Measurements from ENCODE around the gene SELENBP1. TPM values are rescaled to one million over a fixed set of nuclear protein-coding genes. Genes with fewer than 3 reads are reported as not detected.
A peak's percentile ranks its signal among the peaks of the same experiment; 100 is the strongest.
"Not testable (repeated sequence)": the region's sequence is repeated elsewhere in the genome, so short reads cannot be mapped to it uniquely, and the experiment has no call there.

SELENBP1 gene
- total RNA-seq, 1 donor from 2014 or later = 57.0 TPM

DNA sequence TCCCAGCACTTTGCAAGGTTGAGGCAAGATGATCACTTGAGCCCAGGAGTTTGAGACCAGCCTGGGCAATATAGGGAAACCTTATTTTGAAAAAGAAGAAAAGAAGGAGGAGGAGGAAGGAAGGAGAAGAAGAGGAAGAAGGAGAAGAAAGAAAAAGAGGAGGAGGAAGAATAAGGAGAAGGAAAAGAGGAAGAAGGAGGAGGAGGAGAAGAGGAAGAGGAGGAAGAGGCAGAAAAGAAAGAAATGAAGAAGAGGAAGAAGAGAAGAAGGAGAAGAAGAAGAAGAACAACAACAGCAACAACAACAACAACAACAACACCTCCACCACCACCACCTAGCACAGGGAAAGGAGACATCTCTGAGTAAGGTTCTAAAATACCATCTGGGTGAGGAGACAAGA, 10.6 kb downstream of the SELENBP1 start:
- DNase-seq (ENCODE audit: low spot score, unreplicated experiment) = no peak
- Mint-ChIP-seq H3K27ac (no peak overlapping the region), H3K4me3 (ENCODE audit: low read depth) (no peak overlapping the region), H3K27me3 (no peaks in the 10 kb centered on the region), H3K9me3 (ENCODE audit: low read depth) (peaks cover 24% of the 10 kb centered on the region), H3K4me1 (ENCODE audit: low read depth) (no peaks in the 10 kb centered on the region), H3K36me3 (ENCODE audit: insufficient read depth) (peaks cover 33% of the 10 kb centered on the region)
- TF ChIP-seq CTCF (IDR thresholded peaks at IDR 0.05; ENCODE audit: unreplicated experiment) = no peak

DNA sequence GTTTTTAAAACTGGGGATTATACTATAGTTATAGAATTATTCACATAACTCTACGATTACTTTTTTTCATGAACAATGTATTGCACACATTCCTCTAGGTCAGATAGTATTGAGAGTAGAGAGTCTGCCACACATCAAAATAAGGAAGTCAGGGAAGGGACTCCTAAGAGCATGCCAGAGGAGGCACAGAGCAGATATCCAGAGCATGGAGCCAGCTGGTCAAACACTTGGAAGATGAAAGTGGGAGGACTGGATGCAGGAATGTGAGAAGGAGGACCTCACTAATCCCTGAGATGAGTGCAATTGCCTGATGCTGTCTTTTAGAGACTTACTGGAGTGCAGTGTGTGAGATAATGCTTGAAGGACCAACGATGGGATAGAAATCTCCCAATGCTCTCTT, 15.8 kb downstream of the SELENBP1 start:
- H3K27me3 Mint-ChIP-seq = no peaks in the 10 kb centered on the region
- no peak overlapping the region for H3K4me3 Mint-ChIP-seq (ENCODE audit: low read depth)
- no peak for TF ChIP-seq CTCF (IDR thresholded peaks at IDR 0.05; ENCODE audit: unreplicated experiment)
- H3K36me3 Mint-ChIP-seq (ENCODE audit: insufficient read depth) = peaks cover 6% of the 10 kb centered on the region
- no peaks in the 10 kb centered on the region for H3K4me1 Mint-ChIP-seq (ENCODE audit: low read depth)
- no peak for DNase-seq (ENCODE audit: low spot score, unreplicated experiment)
- no peak overlapping the region for H3K27ac Mint-ChIP-seq
- peaks cover 6% of the 10 kb centered on the region for H3K9me3 Mint-ChIP-seq (ENCODE audit: low read depth)

DNA sequence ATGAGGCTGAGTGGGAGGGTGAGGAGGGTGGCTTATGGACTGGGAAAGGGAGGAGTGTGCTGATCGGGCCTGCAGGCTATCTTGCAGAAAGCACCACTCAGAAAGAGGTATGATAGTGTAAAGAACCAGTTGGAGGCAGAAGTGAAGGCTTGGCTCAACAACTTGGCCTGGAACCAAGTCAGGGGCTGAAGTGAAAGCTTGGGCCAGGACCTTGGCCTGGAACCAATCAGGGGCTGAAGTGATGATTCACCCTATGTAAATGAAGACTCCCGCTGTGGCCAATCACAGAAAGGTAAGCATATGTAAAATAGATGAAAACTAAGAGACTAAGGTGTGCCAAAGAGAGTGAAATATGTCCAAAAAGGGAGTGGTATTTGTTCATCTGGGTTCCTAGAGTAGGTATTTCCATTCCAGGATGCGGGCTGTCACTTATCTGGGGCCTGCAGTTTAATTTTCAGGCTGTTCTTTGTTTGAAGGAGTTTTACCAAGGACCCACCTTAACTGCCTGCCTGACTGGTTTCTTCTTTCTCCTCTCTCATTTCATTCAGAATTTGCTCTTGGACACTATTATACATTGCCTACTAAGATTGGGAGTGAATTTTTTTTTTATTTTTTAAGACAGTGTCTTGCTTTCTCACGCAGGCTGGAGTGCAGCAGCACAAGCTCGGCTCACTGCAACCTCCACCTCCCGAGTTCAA, 20.3 kb downstream of the SELENBP1 start:
- Mint-ChIP-seq H3K36me3 (ENCODE audit: insufficient read depth) (peaks cover 2% of the 10 kb centered on the region), H3K4me3 (ENCODE audit: low read depth) (no peak overlapping the region), H3K9me3 (ENCODE audit: low read depth) (no peaks in the 10 kb centered on the region), H3K4me1 (ENCODE audit: low read depth) (peaks cover 6% of the 10 kb centered on the region), H3K27me3 (no peaks in the 10 kb centered on the region), H3K27ac (no peak overlapping the region)
- DNase-seq (ENCODE audit: low spot score, unreplicated experiment) = no peak
- TF ChIP-seq CTCF (IDR thresholded peaks at IDR 0.05; ENCODE audit: unreplicated experiment) = no peak

GRCh38 chr1:151350323-151350722, 22.2 kb downstream of the SELENBP1 start:
- not testable (repeated sequence) for H3K27ac Mint-ChIP-seq; DNase-seq (ENCODE audit: low spot score, unreplicated experiment); H3K4me3 Mint-ChIP-seq (ENCODE audit: low read depth); H3K36me3 Mint-ChIP-seq (ENCODE audit: insufficient read depth); H3K9me3 Mint-ChIP-seq (ENCODE audit: low read depth); H3K27me3 Mint-ChIP-seq
- peaks cover 19% of the 10 kb centered on the region for H3K4me1 Mint-ChIP-seq (ENCODE audit: low read depth)

DNA sequence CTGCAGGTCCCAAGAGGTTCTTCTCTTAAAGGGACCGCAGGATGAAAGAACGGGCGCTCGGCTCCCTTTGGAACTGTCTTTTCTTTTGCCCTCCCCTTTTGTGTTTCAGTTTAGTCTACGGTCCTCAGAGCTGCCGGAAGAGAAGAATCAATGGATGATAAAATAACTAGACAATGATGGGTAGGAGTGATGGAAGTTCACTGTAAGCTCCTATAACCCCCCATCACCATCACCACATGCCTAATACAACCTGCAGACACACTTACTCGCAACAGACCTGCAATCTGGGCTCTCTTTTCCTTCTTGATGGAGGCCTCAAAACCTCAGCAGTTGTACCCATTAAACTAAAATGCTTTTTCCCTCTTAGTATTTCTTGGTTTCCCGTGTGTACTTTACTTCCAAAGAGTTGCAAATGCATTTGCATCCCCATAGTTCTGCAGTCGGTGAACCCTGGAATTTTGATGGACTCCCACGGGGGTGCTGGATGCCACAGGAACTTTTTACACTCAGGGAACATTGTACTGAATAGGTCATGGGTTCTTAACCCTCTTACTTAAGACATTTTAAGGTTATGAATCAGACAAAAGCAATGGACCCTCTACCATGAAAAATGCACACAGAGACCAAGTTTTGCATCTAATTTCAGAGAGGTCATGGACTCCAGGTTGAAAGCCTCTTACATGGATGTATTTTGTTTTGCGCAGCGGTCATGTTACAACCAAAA, 24.8 kb downstream of the SELENBP1 start:
- Mint-ChIP-seq H3K4me3 (ENCODE audit: low read depth) (peak overlapping the region; percentile 92), H3K36me3 (ENCODE audit: insufficient read depth) (peaks cover 13% of the 10 kb centered on the region), H3K27ac (peak overlapping the region; percentile 100), H3K27me3 (no peaks in the 10 kb centered on the region), H3K4me1 (ENCODE audit: low read depth) (peaks cover 19% of the 10 kb centered on the region), H3K9me3 (ENCODE audit: low read depth) (no peaks in the 10 kb centered on the region)
- DNase-seq (ENCODE audit: low spot score, unreplicated experiment) = no peak
- no peak for TF ChIP-seq CTCF (IDR thresholded peaks at IDR 0.05; ENCODE audit: unreplicated experiment)
